Activated CD4-positive, alpha-beta T cell treated with anti-CD3 and anti-CD28 coated beads for 36 hours (primary cell): Measurements from ENCODE around the gene TUBGCP6. TPM values are rescaled to one million over a fixed set of nuclear protein-coding genes. Genes with fewer than 3 reads are reported as not detected.

ENCODE experiments used
- ATAC-seq: fragments of 200-7000 bp; cut with Tn5 transposase; one replicate; pipeline ENCODE4 v1.10.0; 2021; ENCODE audit warnings: mild to moderate bottlenecking, moderate library complexity
- CTCF ChIA-PET: fragments of 350-600 bp; sonication (Branson Sonifier 250); formaldehyde crosslinking; loops from one replicate; lab custom pipeline; 2021; ENCODE audit warnings: antibody characterized with exemption; lab: Charles Lee
- POLR2A ChIA-PET: fragments of 350-600 bp; sonication (Branson Sonifier 250); formaldehyde crosslinking; loops from one replicate; lab custom pipeline; 2021; ENCODE audit warnings: antibody characterized with exemption, inconsistent platforms; lab: Charles Lee
- DNase-seq: peaks from one replicate; pipeline ENCODE4 v3.0.0-alpha.2; 2020
- H3K27ac Mint-ChIP-seq: one replicate; pipeline ENCODE4 v1.8.0; 2021; ENCODE audit warnings: mixed read lengths
- H3K27me3 Mint-ChIP-seq: one replicate; pipeline ENCODE4 v1.8.0; 2021; ENCODE audit warnings: mixed read lengths
- H3K36me3 Mint-ChIP-seq: one replicate; pipeline ENCODE4 v1.8.0; 2021; ENCODE audit warnings: low read depth, mixed read lengths
- H3K4me1 Mint-ChIP-seq: one replicate; pipeline ENCODE4 v1.8.0; 2021; ENCODE audit warnings: mixed read lengths
- H3K4me3 Mint-ChIP-seq: one replicate; pipeline ENCODE4 v1.8.0; 2021; ENCODE audit warnings: mild to moderate bottlenecking, moderate library complexity, mixed read lengths
- H3K9me3 Mint-ChIP-seq: one replicate; pipeline ENCODE4 v1.8.0; 2021; ENCODE audit warnings: low read depth, mixed read lengths
- intact Hi-C, 2 experiments: fragments of 100-400 bp; cut with DNase I in 1 of 2; cut with micrococcal nuclease in 1 of 2; formaldehyde crosslinking; loops; one replicate each; pipeline versions ENCODE4 v1.14.2 to v1.15.1; 2022 to 2024; cut with DNase I, micrococcal nuclease
- total RNA-seq, 2 experiments: library from RNA; stranded (reverse); gene quantifications; one replicate each; pipeline ENCODE4 v1.2.3, GENCODE V29; 2021

The TUBGCP6 gene
- total RNA-seq, 2 experiments from 2014 or later: 42.2 to 49.2 TPM

DNA sequence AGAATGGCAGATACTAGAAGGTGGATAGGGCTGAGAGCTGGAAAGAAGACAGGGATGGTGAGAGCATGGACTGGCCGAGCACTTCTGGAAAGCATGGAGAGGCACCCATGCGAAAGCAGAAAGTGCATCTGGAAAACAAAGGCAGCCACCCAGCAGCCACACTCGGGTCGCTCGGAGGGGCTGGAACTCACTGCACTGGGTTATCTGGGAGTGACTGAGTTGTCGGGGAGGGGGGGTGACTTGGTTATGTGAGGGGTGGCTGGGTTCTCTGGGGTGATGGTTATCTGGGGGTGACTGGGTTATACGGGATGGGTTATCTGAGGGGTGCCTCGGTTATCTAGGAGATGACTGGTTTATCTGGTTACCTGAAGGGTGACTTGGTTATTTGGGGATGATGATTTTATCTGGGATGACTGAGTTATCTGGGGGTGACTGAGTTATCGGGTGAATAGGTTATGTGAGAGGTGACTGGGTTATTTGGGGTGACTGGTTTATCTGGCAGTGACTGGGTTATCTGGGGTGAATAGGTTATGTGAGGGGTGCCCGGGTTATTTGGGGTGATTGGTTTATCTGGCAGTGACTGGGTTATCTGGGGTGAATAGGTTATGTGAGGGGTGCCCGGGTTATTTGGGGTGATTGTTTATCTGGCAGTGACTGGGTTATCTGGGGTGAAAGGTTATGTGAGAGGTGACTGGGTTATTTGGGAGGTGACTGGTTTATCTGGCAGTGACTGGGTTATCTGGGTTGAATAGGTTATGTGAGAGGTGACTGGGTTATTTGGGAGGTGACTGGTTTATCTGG lies 76.9 kb downstream of the TUBGCP6 start:
- CTCF ChIA-PET: interaction anchor here (0.8 to 1.2 kb wide), 2 partner anchors 9 to 14 kb away, joined by 3 read pairs; no protein-coding TSS in a partner anchor
- H3K27ac Mint-ChIP-seq: no peak overlapping the region
- H3K4me3 Mint-ChIP-seq: no peak overlapping the region

More for the DNA sequence above, 76.9 kb downstream of the TUBGCP6 start:
- intact Hi-C loops: no loop called here
- ATAC-seq (no peak), DNase-seq (no peak)
- Mint-ChIP-seq H3K27me3 (peaks cover 34% of the 10 kb centered on the region), H3K36me3 (no peaks in the 10 kb centered on the region), H3K4me1 (peaks cover 2% of the 10 kb centered on the region), H3K9me3 (no peaks in the 10 kb centered on the region)
- POLR2A ChIA-PET: no interaction called here

Other genes starting within 250 kb of the TUBGCP6 start
- under 1 TPM; 0.16 TPM for gene IL17REL, start 232.3 kb downstream of the TUBGCP6 start, total RNA-seq
- gene TTLL8, start 186.7 kb downstream of the TUBGCP6 start, total RNA-seq: not detected
- not detected for gene MLC1, start 159.6 kb downstream of the TUBGCP6 start, total RNA-seq
- under 1 TPM in 1 of 2 experiments, not detected in 1; 0.11 TPM for gene MOV10L1, start 155.0 kb downstream of the TUBGCP6 start, total RNA-seq
- 1 to 10 TPM; 2.2 to 2.7 TPM for gene PANX2, start 74.3 kb downstream of the TUBGCP6 start, total RNA-seq
- gene TRABD, start 59.1 kb downstream of the TUBGCP6 start, total RNA-seq: 10 to 100 TPM; 60.7 to 74.5 TPM
- gene SELENOO, start 44.0 kb downstream of the TUBGCP6 start, total RNA-seq: 10 to 100 TPM; 14.4 to 18.3 TPM
- 10 to 100 TPM; 33.5 to 41.5 TPM for gene HDAC10, start 6.2 kb upstream of the TUBGCP6 start, total RNA-seq
- gene MAPK12, start 16.7 kb upstream of the TUBGCP6 start, total RNA-seq: 1 to 10 TPM; 5.4 to 8.1 TPM
- 10 to 100 TPM; 11.6 to 13.6 TPM for gene MAPK11, start 25.4 kb upstream of the TUBGCP6 start, total RNA-seq
- gene PLXNB2, start 62.6 kb upstream of the TUBGCP6 start, total RNA-seq: 1 to 10 TPM; 5.5 to 6.3 TPM
- 1 to 10 TPM; 2.8 TPM for gene DENND6B, start 82.0 kb upstream of the TUBGCP6 start, total RNA-seq
- 10 to 100 TPM; 37.3 to 39.5 TPM for gene PPP6R2, start 98.3 kb upstream of the TUBGCP6 start, total RNA-seq
- gene SBF1, start 230.0 kb upstream of the TUBGCP6 start, total RNA-seq: 10 to 100 TPM; 97.6 TPM
- gene ADM2, start 236.5 kb upstream of the TUBGCP6 start, total RNA-seq: 1 to 10 TPM; 7.5 to 7.9 TPM
- gene MIOX, start 241.8 kb upstream of the TUBGCP6 start, total RNA-seq: under 1 TPM; 0.32 to 0.44 TPM